Gastrocnemius medialis (tissue), 4 donors: ENCODE results near the gene ANXA1. TPM values are rescaled to one million over a fixed set of nuclear protein-coding genes. Genes with fewer than 3 reads are reported as not detected.

ENCODE experiments used
- ATAC-seq, 2 donors: fragments of 150-250 bp; one replicate each; pipeline ENCODE4 v1.9.1; 2016
- DNase-seq, 2 donors: peaks; one replicate each; pipeline ENCODE4 v3.0.0-alpha.2; 2019
- H3K27ac ChIP-seq, 4 donors: fragments of 200-600 bp; sonication (generic); 1 replicate in 1 of 4; 2 replicates in 3 of 4; pipeline ENCODE4 v1.5.1; 2016 to 2018; ENCODE audit warnings: mild to moderate bottlenecking in 2 of 4, moderate library complexity in 1 of 4
- H3K27me3 ChIP-seq, 3 donors: fragments of 200-600 bp; sonication (generic) in 2 of 3; 1 replicate in 1 of 3; 2 replicates in 2 of 3; pipeline versions ENCODE4 v1.5.1 to v1.6.0; 2016 to 2019; ENCODE audit warnings: mild to moderate bottlenecking in 1 of 3, moderate library complexity in 1 of 3
- H3K36me3 ChIP-seq, 2 donors: fragments of 200-600 bp; sonication (generic) in 1 of 2; one replicate each; pipeline ENCODE4 v1.5.1; 2017 to 2018
- H3K4me1 ChIP-seq, 2 donors: fragments of 200-600 bp; sonication (generic) in 1 of 2; one replicate each; pipeline ENCODE4 v1.5.1; 2016 to 2017; ENCODE audit warnings: mild to moderate bottlenecking in 2 of 2
- H3K4me3 ChIP-seq, 4 donors: fragments of 200-600 bp; sonication (generic) in 3 of 4; 1 replicate in 1 of 4; 2 replicates in 3 of 4; pipeline ENCODE4 v1.5.1; 2016 to 2019; ENCODE audit warnings: mild to moderate bottlenecking in 2 of 4
- H3K9me3 ChIP-seq, 3 donors: fragments of 200-600 bp; sonication (generic) in 2 of 3; 1 replicate in 1 of 3; 2 replicates in 2 of 3; pipeline ENCODE4 v1.5.1; 2016 to 2019
- CTCF ChIP-seq, 5 experiments: fragments of 450-650 bp in 3 of 5; fragments of 200-600 bp in 2 of 5; sonication (generic) in 2 of 5; IDR thresholded peaks in 4 of 5; conservative IDR thresholded peaks in 1 of 5; 1 replicate in 4 of 5; 2 replicates in 1 of 5; pipeline ENCODE4 v1.5.1; 2016 to 2019; ENCODE audit warnings: antibody characterized with exemption in 5 of 5, mild to moderate bottlenecking in 3 of 5, moderate library complexity in 3 of 5
- POLR2A ChIP-seq, 2 donors: fragments of 450-650 bp; IDR thresholded peaks; one replicate each; pipeline ENCODE4 v1.6.1; 2017; ENCODE audit warnings: antibody characterized with exemption in 2 of 2, mild to moderate bottlenecking in 2 of 2, moderate library complexity in 2 of 2
- in situ Hi-C, 4 donors: fragments of 200-750 bp; cut with MboI; loops; one replicate each; pipeline versions ENCODE4 v1.15.0 to v1.8.0; 2017; ENCODE audit warnings: low sequenced_read_pairs in 4 of 4
- intact Hi-C: fragments of 100-400 bp; cut with DNase I; formaldehyde crosslinking; loops from one replicate; pipeline ENCODE4 v1.15.1; 2023; ENCODE audit warnings: low total_unique reads
- total RNA-seq, 4 donors: library from RNA; depleted of rRNA; stranded (reverse); fragments of >200 nt; gene quantifications; one replicate each; pipeline versions ENCODE4 v1.1.0 to v1.2.3, GENCODE V29; 2016

The ANXA1 gene
- total RNA-seq, 4 donors from 2014 or later, result 22.2 to 41.7 (median 31.1) TPM

GRCh38 chr9:73114058-73114457 lies 37.6 kb upstream of the ANXA1 start:
- Histone ChIP-seq H3K9me3 (no peaks in the 10 kb centered on the region), H3K27ac (no peak overlapping the region), H3K4me1 (no peaks in the 10 kb centered on the region), H3K4me3 (no peak overlapping the region), H3K27me3 (no peaks in the 10 kb centered on the region), H3K36me3 (no peaks in the 10 kb centered on the region)
- in situ Hi-C loops (no loop called here), intact Hi-C loops (no loop called here)
- no peak for DNase-seq
- TF ChIP-seq CTCF (IDR thresholded peaks at IDR 0.05 in 4 of 5, conservative IDR thresholded peaks at IDR 0.05 in 1 of 5), result no peak
- no peak for TF ChIP-seq POLR2A (IDR thresholded peaks at IDR 0.05)
- no peak for ATAC-seq

GRCh38 chr9:73114958-73115357 lies 36.7 kb upstream of the ANXA1 start:
- in situ Hi-C loops, result no loop called here
- ATAC-seq, result no peak
- no peak for DNase-seq
- Histone ChIP-seq H3K27ac (no peak overlapping the region), H3K9me3 (no peaks in the 10 kb centered on the region), H3K36me3 (no peaks in the 10 kb centered on the region), H3K4me1 (no peaks in the 10 kb centered on the region), H3K4me3 (no peak overlapping the region), H3K27me3 (no peaks in the 10 kb centered on the region)
- intact Hi-C loops, result no loop called here
- TF ChIP-seq POLR2A (IDR thresholded peaks at IDR 0.05) (no peak), CTCF (IDR thresholded peaks at IDR 0.05 in 4 of 5, conservative IDR thresholded peaks at IDR 0.05 in 1 of 5) (no peak)

- Histone ChIP-seq H3K27ac (no peak overlapping the region), H3K36me3 (no peaks in the 10 kb centered on the region), H3K27me3 (no peaks in the 10 kb centered on the region), H3K4me1 (no peaks in the 10 kb centered on the region), H3K4me3 (no peak overlapping the region), H3K9me3 (no peaks in the 10 kb centered on the region)
- in situ Hi-C loops (no loop called here), intact Hi-C loops (no loop called here)
- ATAC-seq (no peak), DNase-seq (no peak)
- TF ChIP-seq POLR2A (IDR thresholded peaks at IDR 0.05) (no peak), CTCF (IDR thresholded peaks at IDR 0.05 in 4 of 5, conservative IDR thresholded peaks at IDR 0.05 in 1 of 5) (no peak)
Observed at GRCh38 chr9:73116031-73116430, 35.6 kb upstream of the ANXA1 start.

GRCh38 chr9:73116880-73117279 lies 34.8 kb upstream of the ANXA1 start:
- in situ Hi-C loops (no loop called here), intact Hi-C loops (no loop called here)
- no peak overlapping the region for H3K27ac ChIP-seq
- ATAC-seq, result no peak
- no peak for DNase-seq
- no peaks in the 10 kb centered on the region for H3K4me1 ChIP-seq
- no peaks in the 10 kb centered on the region for H3K9me3 ChIP-seq
- H3K4me3 ChIP-seq, result no peak overlapping the region
- TF ChIP-seq POLR2A (IDR thresholded peaks at IDR 0.05) (no peak), CTCF (IDR thresholded peaks at IDR 0.05 in 4 of 5, conservative IDR thresholded peaks at IDR 0.05 in 1 of 5) (no peak)
- H3K36me3 ChIP-seq, result no peaks in the 10 kb centered on the region
- H3K27me3 ChIP-seq, result no peaks in the 10 kb centered on the region

GRCh38 chr9:73118286-73118685 lies 33.4 kb upstream of the ANXA1 start:
- ATAC-seq (no peak), DNase-seq (no peak)
- Histone ChIP-seq H3K27me3 (no peaks in the 10 kb centered on the region), H3K4me1 (no peaks in the 10 kb centered on the region), H3K9me3 (no peaks in the 10 kb centered on the region), H3K4me3 (no peak overlapping the region), H3K36me3 (no peaks in the 10 kb centered on the region), H3K27ac (no peak overlapping the region)
- TF ChIP-seq CTCF (IDR thresholded peaks at IDR 0.05 in 4 of 5, conservative IDR thresholded peaks at IDR 0.05 in 1 of 5) (no peak), POLR2A (IDR thresholded peaks at IDR 0.05) (no peak)
- in situ Hi-C loops, result no loop called here
- intact Hi-C loops, result no loop called here
